OCI-LY3 (cell line): ENCODE measurements around the gene SLC35A5.
"Not testable (repeated sequence)": the region's sequence is repeated elsewhere in the genome, so short reads cannot be mapped to it uniquely, and the experiment has no call there.

ENCODE experiments used
- H2AFZ ChIP-seq: fragments of 200-600, 300-600 bp; shearing (Covaris generic); 2 replicates; pipeline ENCODE4 v1.6.0; 2014; ENCODE audit warnings: antibody characterized with exemption, low read depth, low read length
- H3K27ac ChIP-seq: fragments of 200-600, 300-600 bp; sonication (generic); 2 replicates; pipeline ENCODE4 v1.5.1; 2014; ENCODE audit warnings: mild to moderate bottlenecking, low read length, moderate library complexity, mixed read lengths
- H3K27me3 ChIP-seq: fragments of 200-600, 300-600 bp; sonication (generic); 2 replicates; pipeline ENCODE4 v1.6.1; 2014; ENCODE audit warnings: low read depth, low read length, mixed read lengths
- H3K36me3 ChIP-seq: fragments of 200-600, 300-600 bp; sonication (generic); replicated peaks from 2 replicates; pipeline ENCODE3; 2014; ENCODE audit warnings: low read depth, low read length, mixed read lengths
- H3K4me1 ChIP-seq: fragments of 300-600, 200-600 bp; sonication (generic); 2 replicates; pipeline ENCODE4 v1.6.1; 2014; ENCODE audit warnings: low read length, mixed read lengths
- H3K4me2 ChIP-seq: fragments of 200-600, 300-600 bp; sonication (generic); 2 replicates; pipeline ENCODE4 v1.6.1; 2014; ENCODE audit warnings: low read length, mixed read lengths
- H3K4me3 ChIP-seq: fragments of 300-600, 200-600 bp; sonication (generic); 2 replicates; pipeline ENCODE4 v1.5.1; 2014; ENCODE audit warnings: antibody characterized with exemption, mild to moderate bottlenecking, low read length, moderate library complexity
- H3K79me2 ChIP-seq: fragments of 300-600, 200-600 bp; shearing (Covaris generic); 2 replicates; pipeline ENCODE4 v1.6.1; 2014; ENCODE audit warnings: mild to moderate bottlenecking, low read length, mixed read lengths
- H3K9ac ChIP-seq: fragments of 300-600, 200-600 bp; shearing (Covaris generic); 2 replicates; pipeline ENCODE4 v1.6.0; 2014; ENCODE audit warnings: mild to moderate bottlenecking, low read length, moderate library complexity
- H3K9me3 ChIP-seq: fragments of 200-600, 300-600 bp; shearing (Covaris generic); 2 replicates; pipeline ENCODE4 v1.6.1; 2014; ENCODE audit warnings: low read length, mixed read lengths; ENCODE audit not compliant: insufficient read depth
- H4K20me1 ChIP-seq: fragments of 200-600, 300-600 bp; sonication (generic); 2 replicates; pipeline ENCODE4 v1.6.1; 2016; ENCODE audit warnings: low read length, mixed read lengths; ENCODE audit not compliant: insufficient read depth
- EZH2phosphoT487 ChIP-seq: fragments of 200-600 bp; shearing (Covaris generic); IDR thresholded peaks from 2 replicates; pipeline ENCODE4 v1.6.1; 2018; ENCODE audit warnings: antibody characterized with exemption, mixed run types, low read depth
- TF ChIP-seq, protein P1 (sequence below): fragments of 200-600, 300-600 bp; sonication (generic); IDR thresholded peaks from 2 replicates; pipeline ENCODE4 v1.5.1; 2014; ENCODE audit warnings: antibody characterized with exemption, low read length, low read depth

SLC35A5 gene

GRCh38 chr3:112519424-112520001 lies 42.3 kb upstream of the SLC35A5 start:
- peak overlapping the region; percentile 20; the same call in 1 of the 2 replicates for H3K27ac ChIP-seq
- peak overlapping the region; percentile 49 for H3K4me2 ChIP-seq
- peak overlapping the region; percentile 22; the same call in 1 of the 2 replicates for H2AFZ ChIP-seq
- H3K36me3 ChIP-seq = no peaks in the 10 kb centered on the region
- no peaks in the 10 kb centered on the region for H3K79me2 ChIP-seq
- H3K9me3 ChIP-seq = no peaks in the 10 kb centered on the region
- peaks cover 12% of the 10 kb centered on the region for H3K4me1 ChIP-seq
- H4K20me1 ChIP-seq = no peaks in the 10 kb centered on the region
- H3K9ac ChIP-seq = no peak overlapping the region
- H3K27me3 ChIP-seq = no peaks in the 10 kb centered on the region
- peak overlapping the region; percentile 46 for H3K4me3 ChIP-seq
- TF ChIP-seq, protein P1, sequence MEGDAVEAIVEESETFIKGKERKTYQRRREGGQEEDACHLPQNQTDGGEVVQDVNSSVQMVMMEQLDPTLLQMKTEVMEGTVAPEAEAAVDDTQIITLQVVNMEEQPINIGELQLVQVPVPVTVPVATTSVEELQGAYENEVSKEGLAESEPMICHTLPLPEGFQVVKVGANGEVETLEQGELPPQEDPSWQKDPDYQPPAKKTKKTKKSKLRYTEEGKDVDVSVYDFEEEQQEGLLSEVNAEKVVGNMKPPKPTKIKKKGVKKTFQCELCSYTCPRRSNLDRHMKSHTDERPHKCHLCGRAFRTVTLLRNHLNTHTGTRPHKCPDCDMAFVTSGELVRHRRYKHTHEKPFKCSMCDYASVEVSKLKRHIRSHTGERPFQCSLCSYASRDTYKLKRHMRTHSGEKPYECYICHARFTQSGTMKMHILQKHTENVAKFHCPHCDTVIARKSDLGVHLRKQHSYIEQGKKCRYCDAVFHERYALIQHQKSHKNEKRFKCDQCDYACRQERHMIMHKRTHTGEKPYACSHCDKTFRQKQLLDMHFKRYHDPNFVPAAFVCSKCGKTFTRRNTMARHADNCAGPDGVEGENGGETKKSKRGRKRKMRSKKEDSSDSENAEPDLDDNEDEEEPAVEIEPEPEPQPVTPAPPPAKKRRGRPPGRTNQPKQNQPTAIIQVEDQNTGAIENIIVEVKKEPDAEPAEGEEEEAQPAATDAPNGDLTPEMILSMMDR = peak; percentile 90
- no peak for TF ChIP-seq EZH2phosphoT487

DNA sequence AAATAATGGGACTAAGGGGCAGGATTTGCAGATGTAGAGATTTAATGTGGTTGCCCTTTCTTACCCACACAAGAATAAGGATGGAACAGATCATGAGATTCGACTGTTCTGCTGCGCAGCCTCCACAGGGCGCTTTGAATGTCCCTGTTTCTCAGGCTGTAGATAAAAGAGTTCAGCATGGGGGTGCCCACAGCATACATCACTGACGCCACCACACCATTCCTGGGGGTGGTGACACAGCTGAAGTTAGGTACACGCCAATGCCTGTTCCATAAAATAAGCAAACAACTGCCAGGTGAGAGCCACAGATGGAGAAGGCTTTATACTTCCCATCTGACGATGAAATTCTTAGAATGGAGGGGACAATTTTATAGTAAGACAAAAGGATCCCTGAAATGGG lies 37.7 kb upstream of the SLC35A5 start:
- not testable (repeated sequence) for H3K4me3 ChIP-seq, H4K20me1 ChIP-seq, H3K36me3 ChIP-seq, H3K9me3 ChIP-seq, H3K27me3 ChIP-seq, H3K9ac ChIP-seq, H3K4me2 ChIP-seq, H3K79me2 ChIP-seq, H2AFZ ChIP-seq, H3K4me1 ChIP-seq, H3K27ac ChIP-seq

DNA sequence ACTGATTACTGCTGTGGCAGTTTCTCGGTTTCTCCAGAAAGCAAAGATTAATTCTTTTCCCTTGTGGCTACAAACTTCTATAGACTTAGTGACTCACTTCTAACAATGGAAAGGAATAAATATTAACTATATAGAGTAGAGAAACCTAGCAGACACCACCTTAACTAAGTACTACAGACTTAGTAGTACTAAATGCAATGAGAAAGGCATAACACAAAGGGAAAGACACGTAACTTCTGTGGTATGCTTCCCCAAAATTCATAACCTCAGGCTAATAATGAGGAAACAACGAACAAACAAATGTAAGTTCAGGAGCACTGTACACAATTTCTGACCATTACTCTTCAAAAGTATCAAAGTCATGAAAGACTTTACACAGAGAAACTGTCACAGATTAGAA lies 31.3 kb upstream of the SLC35A5 start:
- H3K36me3 ChIP-seq = peaks cover 18% of the 10 kb centered on the region
- H3K79me2 ChIP-seq = no peaks in the 10 kb centered on the region
- no peaks in the 10 kb centered on the region for H3K27me3 ChIP-seq
- H2AFZ ChIP-seq = no peak overlapping the region
- H3K9me3 ChIP-seq = no peaks in the 10 kb centered on the region
- no peak overlapping the region for H3K4me3 ChIP-seq
- TF ChIP-seq, protein P1 = no peak
- TF ChIP-seq EZH2phosphoT487 = no peak
- no peaks in the 10 kb centered on the region for H3K4me1 ChIP-seq
- H4K20me1 ChIP-seq = no peaks in the 10 kb centered on the region
- no peak overlapping the region for H3K9ac ChIP-seq
- H3K27ac ChIP-seq = no peak overlapping the region
- H3K4me2 ChIP-seq = no peak overlapping the region

GRCh38 chr3:112531358-112531781 lies 30.5 kb upstream of the SLC35A5 start:
- Histone ChIP-seq H3K79me2 (no peaks in the 10 kb centered on the region), H2AFZ (no peak overlapping the region), H4K20me1 (no peaks in the 10 kb centered on the region), H3K4me1 (no peaks in the 10 kb centered on the region), H3K27me3 (no peaks in the 10 kb centered on the region), H3K27ac (no peak overlapping the region), H3K4me3 (no peak overlapping the region), H3K9ac (no peak overlapping the region), H3K36me3 (peaks cover 18% of the 10 kb centered on the region), H3K9me3 (no peaks in the 10 kb centered on the region), H3K4me2 (no peak overlapping the region)
- no peak for TF ChIP-seq EZH2phosphoT487
- TF ChIP-seq, protein P1 = peak; percentile 72
